Spleen (tissue), 11 donors: ENCODE data around the gene RNF150. TPM values are rescaled to one million over a fixed set of nuclear protein-coding genes. Genes with fewer than 3 reads are reported as not detected.
A peak's percentile ranks its signal among the peaks of the same experiment; 100 is the strongest.

Source experiments
- DNase-seq: peaks from one replicate; pipeline ENCODE4 v3.0.0-alpha.2; 2020
- H3K27ac ChIP-seq, 8 donors: fragments of 200-600 bp; sonication (generic) in 7 of 8; 1 replicate in 4 of 8; 2 replicates in 4 of 8; pipeline versions ENCODE4 v1.5.0 to v1.8.0; 2016 to 2021; ENCODE audit warnings: inconsistent platforms in 4 of 8, mild to moderate bottlenecking in 4 of 8, moderate library complexity in 1 of 8
- H3K27me3 ChIP-seq, 7 donors: fragments of 200-600 bp; sonication (generic) in 6 of 7; replicated peaks in 1 of 7; 1 replicate in 4 of 7; 2 replicates in 3 of 7; pipeline versions ENCODE4 v1.5.0 to v1.8.0; 2016 to 2021; ENCODE audit warnings: inconsistent platforms in 3 of 7, mild to moderate bottlenecking in 1 of 7
- H3K36me3 ChIP-seq, 6 donors: fragments of 200-600 bp; sonication (generic) in 5 of 6; 1 replicate in 4 of 6; 2 replicates in 2 of 6; pipeline versions ENCODE4 v1.5.0 to v1.8.0; 2016 to 2021; ENCODE audit warnings: inconsistent platforms in 2 of 6
- H3K4me1 ChIP-seq, 6 donors: fragments of 200-600 bp; sonication (generic) in 5 of 6; 1 replicate in 3 of 6; 2 replicates in 3 of 6; pipeline versions ENCODE4 v1.5.0 to v1.8.0; 2016 to 2021; ENCODE audit warnings: inconsistent platforms in 3 of 6
- H3K4me3 ChIP-seq, 8 donors: fragments of 200-600 bp; sonication (generic) in 7 of 8; 1 replicate in 4 of 8; 2 replicates in 4 of 8; pipeline versions ENCODE4 v1.5.0 to v1.8.0; 2016 to 2021; ENCODE audit warnings: inconsistent platforms in 4 of 8, mild to moderate bottlenecking in 4 of 8, moderate library complexity in 2 of 8
- H3K9me3 ChIP-seq, 8 donors: fragments of 200-600 bp; sonication (generic) in 7 of 8; 1 replicate in 4 of 8; 2 replicates in 4 of 8; pipeline versions ENCODE4 v1.5.0 to v1.8.0; 2016 to 2021; ENCODE audit warnings: inconsistent platforms in 4 of 8
- POLR2A ChIP-seq, 3 donors: fragments of 450-650 bp; IDR thresholded peaks; one replicate each; pipeline ENCODE4 v1.5.1; 2017; ENCODE audit warnings: antibody characterized with exemption in 3 of 3, mild to moderate bottlenecking in 1 of 3
- POLR2AphosphoS5 ChIP-seq, 3 donors: sonication (generic); formaldehyde crosslinking; IDR thresholded peaks; one replicate each; pipeline ENCODE4 v1.5.1; 2017; ENCODE audit warnings: antibody characterized with exemption in 3 of 3
- WGBS, 5 donors: extraction: QIAGEN DNeasy Blood & Tissue Kit in 3 of 5; methylation state at CpG; one replicate each; pipeline versions ENCODE4 v1.1.5 to v1.1.7; 2013 to 2018; 5-methylcytosine and 5-hydroxymethylcytosine counted together
- intact Hi-C: fragments of 100-400 bp; cut with DNase I; formaldehyde crosslinking; loops from one replicate; pipeline ENCODE4 v1.15.0; 2023; ENCODE audit warnings: low total_unique reads
- polyA plus RNA-seq, 3 donors: library from polyadenylated mRNA; stranded (reverse); fragments of 200-250 nt; gene quantifications; one replicate each; pipeline ENCODE4 v1.2.1, GENCODE V29; 2013
- total RNA-seq, 7 donors: library from RNA; depleted of rRNA in 3 of 7; stranded (reverse); fragments of >200 nt in 3 of 7; fragmentation: NEBNext Ultra II Directional in 4 of 7; extraction: Animal tissue kit (Norgen Biotek cat#: 25700) in 4 of 7; gene quantifications; one replicate each; pipeline versions ENCODE4 v1.1.0 to v1.2.1, GENCODE V29; 2016 to 2021
- TF ChIP-seq, protein P1 (sequence below), 11 experiments: fragments of 200-600 bp in 7 of 11; fragments of 450-650 bp in 4 of 11; sonication (generic) in 4 of 11; IDR thresholded peaks in 8 of 11; conservative IDR thresholded peaks in 3 of 11; 1 replicate in 7 of 11; 2 replicates in 4 of 11; pipeline versions ENCODE4 v1.4.0 to v1.8.0; 2016 to 2021; ENCODE audit warnings: antibody characterized with exemption in 11 of 11, inconsistent platforms in 4 of 11, mild to moderate bottlenecking in 1 of 11
- donor health status: healthy with polysubstance abuse.
- donor health status: DM: no; HTN: no; CAD: no; lungs with moderate emphysema.
- donor health status: DM: no; HTN: no; CAD: no.
- donor health status: Bipolar disorder and iron deficiency.
- donor health status: healthy.
- donor health status: DM: no; HTN: no; CAD: no.
- donor health status: DM: yes; HTN: yes; CAD: no.

RNF150 gene
- total and polyA plus RNA-seq, 10 donors, result 1.2 to 42.1 (median 19.2) TPM

DNA sequence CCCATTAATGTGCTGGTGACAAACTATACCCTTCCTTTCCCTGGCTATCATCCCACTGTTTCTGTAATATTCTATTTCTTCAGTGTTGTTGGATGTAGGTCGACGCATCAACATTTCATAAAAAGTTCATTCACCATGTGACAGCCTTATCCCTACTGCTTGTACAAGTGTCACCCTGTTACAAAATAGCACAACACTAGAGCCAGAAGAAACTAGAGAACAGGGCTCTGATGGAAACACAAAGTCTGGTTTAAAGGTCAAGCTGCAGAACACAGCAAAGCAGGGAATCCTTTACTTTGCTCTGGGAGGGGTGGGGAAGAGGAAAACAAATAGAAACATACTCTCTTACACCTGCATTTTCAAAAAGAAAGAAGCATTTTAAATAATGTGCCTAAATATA, 245.8 kb downstream of the RNF150 start:
- H3K4me1 ChIP-seq, result peaks cover 0 to 3% (median 0%) of the 10 kb centered on the region in 6 donors
- H3K27me3 ChIP-seq, result no peaks in the 10 kb centered on the region
- no peaks in the 10 kb centered on the region for H3K36me3 ChIP-seq
- H3K4me3 ChIP-seq, result no peak overlapping the region
- H3K27ac ChIP-seq, result no peak overlapping the region
- DNase-seq, result no peak
- peaks cover 0 to 11% (median 0%) of the 10 kb centered on the region in 8 donors for H3K9me3 ChIP-seq
- WGBS, 5 donors, result 92 to 97% (median 95%) methylated on average over 2 of the region's 2 CpGs
- no peak for TF ChIP-seq POLR2AphosphoS5 (IDR thresholded peaks at IDR 0.05)
- TF ChIP-seq POLR2A (IDR thresholded peaks at IDR 0.05), result no peak
- TF ChIP-seq, protein P1, sequence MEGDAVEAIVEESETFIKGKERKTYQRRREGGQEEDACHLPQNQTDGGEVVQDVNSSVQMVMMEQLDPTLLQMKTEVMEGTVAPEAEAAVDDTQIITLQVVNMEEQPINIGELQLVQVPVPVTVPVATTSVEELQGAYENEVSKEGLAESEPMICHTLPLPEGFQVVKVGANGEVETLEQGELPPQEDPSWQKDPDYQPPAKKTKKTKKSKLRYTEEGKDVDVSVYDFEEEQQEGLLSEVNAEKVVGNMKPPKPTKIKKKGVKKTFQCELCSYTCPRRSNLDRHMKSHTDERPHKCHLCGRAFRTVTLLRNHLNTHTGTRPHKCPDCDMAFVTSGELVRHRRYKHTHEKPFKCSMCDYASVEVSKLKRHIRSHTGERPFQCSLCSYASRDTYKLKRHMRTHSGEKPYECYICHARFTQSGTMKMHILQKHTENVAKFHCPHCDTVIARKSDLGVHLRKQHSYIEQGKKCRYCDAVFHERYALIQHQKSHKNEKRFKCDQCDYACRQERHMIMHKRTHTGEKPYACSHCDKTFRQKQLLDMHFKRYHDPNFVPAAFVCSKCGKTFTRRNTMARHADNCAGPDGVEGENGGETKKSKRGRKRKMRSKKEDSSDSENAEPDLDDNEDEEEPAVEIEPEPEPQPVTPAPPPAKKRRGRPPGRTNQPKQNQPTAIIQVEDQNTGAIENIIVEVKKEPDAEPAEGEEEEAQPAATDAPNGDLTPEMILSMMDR (IDR thresholded peaks at IDR 0.05 in 8 of 11, conservative IDR thresholded peaks at IDR 0.05 in 3 of 11), result no peak
- intact Hi-C loops, result no loop called here

DNA sequence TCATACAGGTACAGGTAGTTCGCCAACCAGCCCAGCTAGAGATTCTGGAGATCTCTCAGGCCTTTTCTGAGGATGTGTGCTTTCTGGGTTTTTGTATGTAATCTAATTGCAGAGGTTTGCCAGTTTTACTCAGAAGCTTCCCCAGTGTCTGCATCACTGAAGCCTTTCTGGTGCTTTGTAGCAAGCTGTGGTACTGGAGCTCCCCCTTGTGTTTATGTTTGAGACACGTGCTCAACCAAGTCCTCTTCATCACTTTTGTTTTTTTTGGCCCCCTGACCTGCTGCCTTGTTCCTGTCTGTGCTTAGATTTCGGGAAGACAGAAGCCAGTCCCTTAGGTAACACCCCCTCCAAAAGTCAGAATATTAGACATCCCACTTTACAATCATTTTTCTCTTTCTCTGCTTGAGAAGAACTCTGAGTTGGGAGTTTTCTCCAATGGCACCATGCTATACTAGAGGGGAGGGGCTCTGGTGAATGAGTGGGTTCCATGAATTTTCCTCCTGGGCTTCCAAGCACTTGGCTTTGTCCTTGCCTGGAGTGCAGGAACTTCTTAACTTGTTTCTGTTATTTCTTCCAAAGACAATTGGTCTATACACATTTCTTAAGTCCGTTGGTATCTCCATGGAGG, 248.7 kb downstream of the RNF150 start:
- no peak overlapping the region for H3K27ac ChIP-seq
- TF ChIP-seq, protein P1 (IDR thresholded peaks at IDR 0.05 in 8 of 11, conservative IDR thresholded peaks at IDR 0.05 in 3 of 11), result peak in 10 of 11 experiments; percentile 11 to 65 (median 49)
- TF ChIP-seq POLR2AphosphoS5 (IDR thresholded peaks at IDR 0.05), result no peak
- peaks cover 0 to 27% (median 6%) of the 10 kb centered on the region in 8 donors for H3K9me3 ChIP-seq
- H3K27me3 ChIP-seq, result no peaks in the 10 kb centered on the region
- 51 to 66% (median 52%) methylated on average over 4 of the region's 4 CpGs for WGBS, 5 donors
- H3K4me3 ChIP-seq, result no peak overlapping the region
- no peak for DNase-seq
- peaks cover 0 to 3% (median 0%) of the 10 kb centered on the region in 6 donors for H3K4me1 ChIP-seq
- no peaks in the 10 kb centered on the region for H3K36me3 ChIP-seq
- intact Hi-C loops, result no loop called here

DNA sequence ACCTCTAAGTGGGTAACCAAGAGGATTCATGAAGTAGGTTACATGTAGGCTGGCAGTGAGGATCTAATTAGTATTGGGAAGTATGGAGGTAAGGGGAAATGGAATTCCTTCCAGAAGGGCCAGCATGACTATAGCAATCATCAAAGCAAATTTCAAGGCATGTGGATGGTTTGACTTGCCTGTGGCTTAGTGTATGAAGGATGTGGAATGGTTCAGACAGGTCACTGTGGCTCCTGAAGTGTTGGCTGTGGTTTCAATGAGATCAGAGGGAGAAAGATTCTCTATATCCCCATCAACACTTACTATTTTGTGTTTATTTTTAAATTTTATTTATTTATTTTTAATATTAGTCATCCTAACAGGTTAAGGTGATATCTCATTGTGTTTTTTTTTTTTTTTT, 255.5 kb downstream of the RNF150 start:
- no peak for DNase-seq
- Histone ChIP-seq H3K36me3 (no peaks in the 10 kb centered on the region), H3K27ac (no peak overlapping the region), H3K27me3 (no peaks in the 10 kb centered on the region), H3K9me3 (peaks cover 0 to 29% (median 11%) of the 10 kb centered on the region in 8 donors), H3K4me3 (no peak overlapping the region), H3K4me1 (no peaks in the 10 kb centered on the region)
- intact Hi-C loops, result no loop called here
- TF ChIP-seq, protein P1 (IDR thresholded peaks at IDR 0.05 in 8 of 11, conservative IDR thresholded peaks at IDR 0.05 in 3 of 11), result no peak
- TF ChIP-seq POLR2AphosphoS5 (IDR thresholded peaks at IDR 0.05) (no peak), POLR2A (IDR thresholded peaks at IDR 0.05) (no peak)

DNA sequence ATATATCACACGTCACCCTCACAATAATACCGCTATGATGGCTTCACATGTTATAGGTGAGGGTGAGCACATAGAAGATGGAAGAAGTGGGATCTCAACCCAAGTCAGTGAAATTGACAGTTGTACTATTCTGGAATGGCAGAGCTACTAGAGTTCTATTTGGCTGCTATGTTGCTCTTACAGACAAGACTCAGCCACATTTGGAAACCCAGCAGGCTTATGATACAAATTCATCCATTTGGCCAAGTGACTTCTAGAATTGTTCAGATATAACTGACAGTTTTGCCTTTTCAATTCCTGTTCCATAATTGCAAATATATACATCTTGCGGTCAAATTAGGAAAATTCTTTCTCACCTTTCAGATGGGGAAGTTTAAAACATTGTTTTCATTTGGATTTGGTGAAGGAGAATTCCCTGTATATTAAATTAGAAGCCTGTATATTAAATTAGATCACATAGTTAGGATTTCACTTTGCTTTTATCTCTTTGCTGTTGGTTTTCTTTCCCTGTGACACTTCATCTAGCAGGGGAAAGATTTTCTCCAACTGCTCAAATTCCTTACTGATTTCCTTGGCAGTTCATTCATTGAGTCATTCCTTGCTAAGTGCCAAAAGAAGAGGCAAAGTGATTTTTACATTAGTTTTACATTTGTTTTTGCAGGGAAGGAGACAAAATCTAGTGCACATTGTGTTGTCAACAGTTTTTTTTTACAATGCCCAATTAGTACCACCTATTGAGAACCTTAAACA, 256.5 kb downstream of the RNF150 start:
- TF ChIP-seq POLR2A (IDR thresholded peaks at IDR 0.05), result no peak
- TF ChIP-seq POLR2AphosphoS5 (IDR thresholded peaks at IDR 0.05), result no peak
- TF ChIP-seq, protein P1 (IDR thresholded peaks at IDR 0.05 in 8 of 11, conservative IDR thresholded peaks at IDR 0.05 in 3 of 11), result no peak

More for the DNA sequence above, 256.5 kb downstream of the RNF150 start:
- intact Hi-C loops, result no loop called here
- no peak overlapping the region for H3K27ac ChIP-seq
- DNase-seq, result no peak
- H3K36me3 ChIP-seq, result no peaks in the 10 kb centered on the region
- no peaks in the 10 kb centered on the region for H3K4me1 ChIP-seq
- peaks cover 0 to 29% (median 11%) of the 10 kb centered on the region in 8 donors for H3K9me3 ChIP-seq
- no peak overlapping the region for H3K4me3 ChIP-seq
- H3K27me3 ChIP-seq, result no peaks in the 10 kb centered on the region
- WGBS, 5 donors, result 92 to 99% (median 96%) methylated on average over 3 of the region's 3 CpGs
